Caco-2 (cell line): ENCODE measurements around the gene APOL4. TPM values are rescaled to one million over a fixed set of nuclear protein-coding genes. Genes with fewer than 3 reads are reported as not detected.
"Not testable (repeated sequence)": the region's sequence is repeated elsewhere in the genome, so short reads cannot be mapped to it uniquely, and the experiment has no call there.

Source experiments
- BruUV-seq: library from RNA; stranded (reverse); fragments of 400-500 nt; replicated peaks from 2 replicates; lab custom pipeline; 2021; lab: Mats Ljungman, UMichigan
- CTCF ChIA-PET: fragments of 300-600 bp; sonication (Branson Sonifier 250); formaldehyde crosslinking; loops from one replicate; lab custom pipeline; 2022; ENCODE audit warnings: antibody characterized with exemption; lab: Charles Lee
- POLR2A ChIA-PET: fragments of 300-600 bp; sonication (Branson Sonifier 250); formaldehyde crosslinking; loops from one replicate; lab custom pipeline; 2022; ENCODE audit warnings: antibody characterized with exemption; lab: Charles Lee
- DNase-seq, 2 experiments: peaks; one replicate each; pipeline versions ENCODE4 v3.0.0 to v3.0.0-alpha.2; 2020 to 2022
- H3K27me3 ChIP-seq: replicated peaks from 2 replicates; pipeline ENCODE4 v1.6.0; 2011; ENCODE audit warnings: low read length; ENCODE audit not compliant: control insufficient read depth, insufficient read depth
- H3K36me3 ChIP-seq: 2 replicates; pipeline ENCODE4 v1.5.1; 2011; ENCODE audit warnings: low read length; ENCODE audit not compliant: control insufficient read depth, insufficient read depth
- H3K4me1 ChIP-seq: fragments of 250-450 bp; sonication (Bioruptor Pico); 2 replicates; pipeline ENCODE4 v1.5.1; 2020; ENCODE audit warnings: mild to moderate bottlenecking
- H3K4me3 ChIP-seq: 2 replicates; pipeline ENCODE4 v1.5.1; 2011; ENCODE audit warnings: low read depth, mild to moderate bottlenecking, control low read depth, low read length
- H3K9me3 ChIP-seq: fragments of 250-450 bp; sonication (Bioruptor Pico); 2 replicates; pipeline ENCODE4 v1.5.1; 2020; ENCODE audit warnings: mild to moderate bottlenecking, moderate library complexity
- H3K27ac Mint-ChIP-seq: one replicate; pipeline ENCODE4 v1.8.0; 2022; ENCODE audit warnings: mixed read lengths; ENCODE audit not compliant: unreplicated experiment
- H3K27me3 Mint-ChIP-seq: one replicate; pipeline ENCODE4 v1.8.0; 2022; ENCODE audit warnings: mixed read lengths; ENCODE audit not compliant: insufficient read depth, unreplicated experiment
- H3K36me3 Mint-ChIP-seq: one replicate; pipeline ENCODE4 v1.8.0; 2022; ENCODE audit warnings: mild to moderate bottlenecking, mixed read lengths; ENCODE audit not compliant: insufficient read depth, unreplicated experiment
- H3K4me1 Mint-ChIP-seq: one replicate; pipeline ENCODE4 v1.8.0; 2022; ENCODE audit warnings: low read depth, mixed read lengths; ENCODE audit not compliant: unreplicated experiment
- H3K4me3 Mint-ChIP-seq: one replicate; pipeline ENCODE4 v1.8.0; 2022; ENCODE audit warnings: mild to moderate bottlenecking, moderate library complexity, mixed read lengths; ENCODE audit not compliant: unreplicated experiment
- H3K9me3 Mint-ChIP-seq: one replicate; pipeline ENCODE4 v1.8.0; 2022; ENCODE audit warnings: mixed read lengths; ENCODE audit not compliant: unreplicated experiment
- CTCF ChIP-seq, 2 experiments: fragments of 200-600 bp in 1 of 2; IDR thresholded peaks; 1 replicate in 1 of 2; 2 replicates in 1 of 2; pipeline versions ENCODE4 v1.5.1 to v1.8.0; 2011 to 2022; ENCODE audit warnings: antibody characterized with exemption in 1 of 2, control low read depth in 1 of 2, inconsistent platforms in 1 of 2, low read depth in 1 of 2, low read length in 1 of 2, mild to moderate bottlenecking in 1 of 2, moderate library complexity in 1 of 2; ENCODE audit not compliant: insufficient read depth in 1 of 2, severe bottlenecking in 1 of 2, unreplicated experiment in 1 of 2
- intact Hi-C: fragments of 100-400 bp; cut with micrococcal nuclease; formaldehyde crosslinking; loops from one replicate; pipeline ENCODE4 v1.10.0; 2022; ENCODE audit not compliant: unreplicated experiment
- total RNA-seq: library from RNA; stranded (reverse); gene quantifications from 2 replicates; pipeline ENCODE4 v1.2.3, GENCODE V29; 2022

APOL4 gene
- total RNA-seq, 1 experiment from 2014 or later = not detected

- Histone ChIP-seq H3K27me3 (no peaks in the 10 kb centered on the region), H3K4me1 (peaks cover 4% of the 10 kb centered on the region; the same call in 1 of the 2 replicates), H3K36me3 (no peaks in the 10 kb centered on the region), H3K4me3 (no peak overlapping the region), H3K9me3 (peaks cover 8% of the 10 kb centered on the region)
- H3K36me3 Mint-ChIP-seq = no peaks in the 10 kb centered on the region
- H3K9me3 Mint-ChIP-seq = peaks cover 14% of the 10 kb centered on the region
- no peak overlapping the region for H3K27ac Mint-ChIP-seq
- no peak for DNase-seq
- CTCF ChIA-PET = interaction anchor here (0.6 to 1.1 kb wide), 4 partner anchors 10 to 60 kb away, joined by 3 to 4 read pairs (median 4); partner anchors contain the start of gene APOL2
- no peak overlapping the region for H3K4me3 Mint-ChIP-seq
- no peak for TF ChIP-seq CTCF (IDR thresholded peaks at IDR 0.05; ENCODE audit: insufficient read depth in 1 of 2, low read depth in 1 of 2, low read length in 1 of 2, severe bottlenecking in 1 of 2, unreplicated experiment in 1 of 2)
- POLR2A ChIA-PET = no interaction called here
- intact Hi-C loops = no loop called here
- peaks cover 3% of the 10 kb centered on the region for H3K27me3 Mint-ChIP-seq
- H3K4me1 Mint-ChIP-seq = peaks cover 15% of the 10 kb centered on the region
- BruUV-seq = no TSS peak
Observed at GRCh38 chr22:36204632-36205015, 3.0 kb upstream of the APOL4 start.

DNA sequence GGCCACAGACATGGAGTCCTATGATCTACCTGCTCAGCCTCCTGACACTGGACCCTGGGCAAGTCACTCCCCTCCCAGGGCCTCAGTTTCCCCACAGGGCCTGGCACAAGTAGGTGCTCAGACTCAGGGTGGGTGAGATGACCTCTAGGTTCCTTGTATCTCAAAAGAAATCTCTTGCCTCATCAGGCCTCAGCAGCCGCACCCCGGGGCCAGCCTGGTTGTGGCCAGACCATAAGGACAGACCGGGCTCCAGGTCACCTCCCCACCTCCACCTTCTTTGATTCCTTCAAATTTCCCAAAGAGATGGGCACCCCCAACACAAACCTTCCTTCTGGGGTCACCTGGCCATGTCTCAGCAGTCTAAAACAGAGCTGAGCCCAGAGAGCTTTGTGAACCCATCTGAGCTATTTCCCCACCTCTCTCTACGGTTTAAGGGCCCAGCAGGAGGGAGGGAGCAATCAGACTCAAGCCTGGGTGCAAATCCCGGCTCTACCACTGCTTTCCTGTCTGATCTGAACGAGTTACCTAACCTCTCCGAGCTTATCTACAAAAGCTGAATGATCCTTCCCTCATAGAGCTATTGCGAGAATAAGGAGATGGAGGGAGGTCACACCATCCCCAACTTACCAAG, 2.5 kb upstream of the APOL4 start:
- H3K36me3 ChIP-seq = no peaks in the 10 kb centered on the region
- no peak overlapping the region for H3K4me3 Mint-ChIP-seq
- POLR2A ChIA-PET = no interaction called here
- no TSS peak for BruUV-seq
- H3K9me3 ChIP-seq = peaks cover 4% of the 10 kb centered on the region
- no peaks in the 10 kb centered on the region for H3K27me3 ChIP-seq
- H3K9me3 Mint-ChIP-seq = peaks cover 9% of the 10 kb centered on the region
- H3K36me3 Mint-ChIP-seq = no peaks in the 10 kb centered on the region
- no peak for DNase-seq
- H3K27ac Mint-ChIP-seq = no peak overlapping the region
- no peak for TF ChIP-seq CTCF (IDR thresholded peaks at IDR 0.05; ENCODE audit: insufficient read depth in 1 of 2, low read depth in 1 of 2, low read length in 1 of 2, severe bottlenecking in 1 of 2, unreplicated experiment in 1 of 2)
- no peak overlapping the region for H3K4me3 ChIP-seq
- CTCF ChIA-PET = interaction anchor here (0.6 to 1.1 kb wide), 4 partner anchors 9 to 59 kb away, joined by 3 to 4 read pairs (median 4); partner anchors contain the start of gene APOL2
- intact Hi-C loops = no loop called here
- peaks cover 3% of the 10 kb centered on the region; the same call in 1 of the 2 replicates for H3K4me1 ChIP-seq
- H3K4me1 Mint-ChIP-seq = peaks cover 11% of the 10 kb centered on the region
- H3K27me3 Mint-ChIP-seq = peaks cover 3% of the 10 kb centered on the region

DNA sequence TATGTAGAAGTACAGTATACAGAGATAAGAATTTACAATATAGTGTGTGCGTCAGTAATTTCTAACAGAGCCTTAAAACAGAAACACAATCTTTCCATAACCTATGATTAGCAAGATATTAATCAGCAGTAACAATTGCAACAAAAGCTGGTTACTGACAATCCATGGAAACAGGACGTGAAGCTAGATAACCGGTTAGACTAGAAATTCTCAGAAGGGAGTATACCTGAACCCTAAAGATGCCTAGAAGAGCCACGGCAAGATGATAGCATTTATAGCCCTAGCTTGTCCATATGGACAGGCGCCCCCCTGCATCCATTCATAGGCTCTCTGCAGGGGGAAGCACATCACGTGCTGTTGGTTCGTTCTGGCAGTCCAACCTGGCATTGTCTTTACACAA, 1.8 kb upstream of the APOL4 start:
- H3K36me3 ChIP-seq, H3K27me3 Mint-ChIP-seq, H3K4me3 Mint-ChIP-seq, BruUV-seq, H3K9me3 ChIP-seq, H3K27me3 ChIP-seq, H3K9me3 Mint-ChIP-seq, POLR2A ChIA-PET, H3K36me3 Mint-ChIP-seq, DNase-seq, H3K4me1 Mint-ChIP-seq, H3K4me1 ChIP-seq, intact Hi-C loops, H3K27ac Mint-ChIP-seq, H3K4me3 ChIP-seq: not testable (repeated sequence)
- CTCF ChIA-PET = interaction anchor here (1.3 kb wide), 1 partner anchor 36 kb away, joined by 3 read pairs; the partner anchor contains the start of gene APOL2

GRCh38 chr22:36202906-36203305, 1.3 kb upstream of the APOL4 start:
- H3K27me3 ChIP-seq, POLR2A ChIA-PET, H3K27ac Mint-ChIP-seq, H3K4me1 ChIP-seq, H3K36me3 ChIP-seq, H3K9me3 Mint-ChIP-seq, H3K4me3 ChIP-seq, H3K36me3 Mint-ChIP-seq, H3K27me3 Mint-ChIP-seq, BruUV-seq, H3K4me3 Mint-ChIP-seq, H3K9me3 ChIP-seq, intact Hi-C loops, DNase-seq: not testable (repeated sequence)
- peaks cover 12% of the 10 kb centered on the region for H3K4me1 Mint-ChIP-seq
- CTCF ChIA-PET = interaction anchor here (1.3 kb wide), 1 partner anchor 36 kb away, joined by 3 read pairs; the partner anchor contains the start of gene APOL2

DNA sequence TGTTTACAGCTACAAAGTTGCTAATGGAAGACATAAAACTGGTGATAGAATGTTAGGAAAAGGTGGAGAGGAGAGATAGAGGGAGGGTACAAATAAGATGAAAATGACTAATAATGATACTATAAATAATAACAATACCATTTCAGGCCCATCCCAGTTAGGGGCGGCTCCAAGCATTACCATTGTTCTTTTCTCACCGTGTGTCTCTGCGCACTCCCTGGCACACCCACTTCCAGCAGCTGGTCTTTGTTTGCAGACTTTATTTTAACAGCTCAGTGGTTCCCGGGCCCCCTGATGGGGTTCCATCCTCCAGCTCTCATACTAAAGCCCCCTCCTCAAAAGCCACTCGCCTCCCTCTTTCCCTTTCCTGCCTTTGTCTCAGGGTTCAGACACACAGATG, 584 bp downstream of the APOL4 start:
- H3K4me3 ChIP-seq, H3K4me1 ChIP-seq, BruUV-seq, H3K36me3 Mint-ChIP-seq, POLR2A ChIA-PET, H3K9me3 ChIP-seq, H3K27me3 ChIP-seq, H3K27me3 Mint-ChIP-seq, H3K27ac Mint-ChIP-seq, H3K4me3 Mint-ChIP-seq, H3K9me3 Mint-ChIP-seq, DNase-seq, intact Hi-C loops, CTCF ChIA-PET, H3K36me3 ChIP-seq: not testable (repeated sequence)
- peaks cover 16% of the 10 kb centered on the region for H3K4me1 Mint-ChIP-seq
